ENCODE results near the gene RAPGEF6. TPM values are rescaled to one million over a fixed set of nuclear protein-coding genes. Genes with fewer than 3 reads are reported as not detected.

RAPGEF6 gene
- total RNA-seq, 2 donors from 2014 or later, result 15.5 to 43.0 TPM

DNA sequence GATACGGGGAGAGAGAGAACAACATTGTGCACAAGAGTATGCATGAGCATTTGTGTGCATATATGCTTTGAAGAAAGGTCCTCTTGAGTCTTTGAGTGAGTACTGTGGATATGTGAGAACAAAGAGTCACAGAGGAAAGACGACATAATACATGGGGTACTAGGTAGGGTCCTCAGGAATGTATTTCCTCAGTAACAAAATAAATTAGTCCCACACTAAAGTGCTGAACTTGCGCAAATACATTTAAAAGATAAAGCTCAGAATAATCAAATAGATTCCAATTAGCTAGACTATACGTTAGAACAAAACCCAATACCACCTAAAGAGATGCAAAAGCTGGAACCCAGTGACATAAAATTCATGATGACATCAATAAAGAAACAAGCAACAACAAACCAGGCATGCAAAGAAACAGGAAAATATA is 70.8 kb downstream of the RAPGEF6 start:
- H3K27me3 ChIP-seq (replicated peaks; ENCODE audit: insufficient read depth), result no peaks in the 10 kb centered on the region
- no peak overlapping the region for H3K27ac ChIP-seq
- no peak for DNase-seq (ENCODE audit: low spot score)
- H3K4me1 ChIP-seq (replicated peaks), result no peaks in the 10 kb centered on the region
- WGBS, result 80% methylated on average over 4 of the region's 4 CpGs
- TF ChIP-seq POLR2A (IDR thresholded peaks at IDR 0.05) (no peak), POLR2AphosphoS5 (IDR thresholded peaks at IDR 0.05) (no peak)
- TF ChIP-seq, protein P1, sequence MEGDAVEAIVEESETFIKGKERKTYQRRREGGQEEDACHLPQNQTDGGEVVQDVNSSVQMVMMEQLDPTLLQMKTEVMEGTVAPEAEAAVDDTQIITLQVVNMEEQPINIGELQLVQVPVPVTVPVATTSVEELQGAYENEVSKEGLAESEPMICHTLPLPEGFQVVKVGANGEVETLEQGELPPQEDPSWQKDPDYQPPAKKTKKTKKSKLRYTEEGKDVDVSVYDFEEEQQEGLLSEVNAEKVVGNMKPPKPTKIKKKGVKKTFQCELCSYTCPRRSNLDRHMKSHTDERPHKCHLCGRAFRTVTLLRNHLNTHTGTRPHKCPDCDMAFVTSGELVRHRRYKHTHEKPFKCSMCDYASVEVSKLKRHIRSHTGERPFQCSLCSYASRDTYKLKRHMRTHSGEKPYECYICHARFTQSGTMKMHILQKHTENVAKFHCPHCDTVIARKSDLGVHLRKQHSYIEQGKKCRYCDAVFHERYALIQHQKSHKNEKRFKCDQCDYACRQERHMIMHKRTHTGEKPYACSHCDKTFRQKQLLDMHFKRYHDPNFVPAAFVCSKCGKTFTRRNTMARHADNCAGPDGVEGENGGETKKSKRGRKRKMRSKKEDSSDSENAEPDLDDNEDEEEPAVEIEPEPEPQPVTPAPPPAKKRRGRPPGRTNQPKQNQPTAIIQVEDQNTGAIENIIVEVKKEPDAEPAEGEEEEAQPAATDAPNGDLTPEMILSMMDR (IDR thresholded peaks at IDR 0.05), result no peak
- H3K9me3 ChIP-seq, result no peaks in the 10 kb centered on the region
- H3K4me3 ChIP-seq, result no peak overlapping the region
- no peaks in the 10 kb centered on the region for H3K36me3 ChIP-seq
- intact Hi-C loops (cut with DNase I), result no loop called here

DNA sequence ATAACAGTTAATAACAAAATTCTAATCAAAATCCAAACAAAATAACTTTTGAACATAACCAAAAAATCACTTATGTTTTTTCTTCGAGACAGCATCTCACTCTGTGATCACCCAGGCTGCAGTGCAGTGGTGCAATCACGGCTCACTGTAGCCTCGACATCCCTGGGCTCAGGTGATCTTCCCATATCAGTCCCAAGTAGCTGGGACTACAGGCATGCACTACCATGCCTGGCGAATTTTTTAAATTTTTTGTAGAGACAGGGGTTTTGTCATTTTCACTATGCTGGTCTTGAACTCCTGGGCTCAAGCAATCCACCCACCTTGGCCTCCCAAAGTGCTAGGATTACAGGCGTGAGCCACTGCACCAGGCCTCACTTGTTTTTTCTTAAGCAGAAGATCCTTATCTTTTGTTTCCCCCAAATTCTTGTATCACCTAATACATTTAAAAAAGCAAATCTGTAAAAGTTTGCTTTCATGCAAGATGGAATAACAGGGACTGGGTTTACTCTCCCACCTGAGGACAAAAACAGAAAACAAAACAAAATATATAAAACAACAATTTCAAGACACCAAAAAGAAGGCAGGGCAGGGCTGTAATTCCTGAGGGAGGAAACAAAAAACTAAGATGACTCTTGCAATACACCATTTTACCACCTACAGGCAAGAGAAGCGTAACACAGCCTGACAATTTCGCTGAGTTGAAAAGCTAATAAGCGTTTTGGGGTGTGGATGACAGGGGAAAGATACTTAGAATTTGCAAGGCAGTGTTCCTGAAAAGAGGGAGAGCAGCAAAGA is 71.4 kb downstream of the RAPGEF6 start:
- H3K27me3 ChIP-seq (replicated peaks; ENCODE audit: insufficient read depth), result no peaks in the 10 kb centered on the region
- TF ChIP-seq POLR2A (IDR thresholded peaks at IDR 0.05) (no peak), POLR2AphosphoS5 (IDR thresholded peaks at IDR 0.05) (no peak)
- TF ChIP-seq, protein P1 (IDR thresholded peaks at IDR 0.05), result no peak
- no peaks in the 10 kb centered on the region for H3K9me3 ChIP-seq
- no peaks in the 10 kb centered on the region for H3K4me1 ChIP-seq (replicated peaks)
- H3K4me3 ChIP-seq, result no peak overlapping the region
- no peak for DNase-seq (ENCODE audit: low spot score)
- no peaks in the 10 kb centered on the region for H3K36me3 ChIP-seq
- WGBS, result 87% methylated on average over 8 of the region's 8 CpGs
- H3K27ac ChIP-seq, result no peak overlapping the region
- intact Hi-C loops (cut with DNase I), result no loop called here

DNA sequence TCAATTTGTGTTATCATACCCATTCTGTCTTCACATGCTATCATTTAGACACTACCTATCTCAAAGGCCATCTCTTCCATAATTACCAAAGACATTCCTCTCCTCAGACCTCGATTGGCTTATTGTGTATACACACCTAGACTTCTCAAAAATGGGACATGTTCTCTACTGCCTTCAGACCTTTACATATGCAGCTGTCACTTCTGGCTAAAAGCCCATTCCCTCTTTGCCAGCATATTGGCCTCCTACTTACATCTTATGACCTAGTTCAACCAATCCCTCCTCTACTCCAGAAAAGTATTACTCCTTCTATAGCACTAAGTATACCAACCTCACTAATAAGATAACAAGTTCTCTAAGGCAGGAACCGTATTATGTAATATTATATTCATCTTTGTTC is 84.4 kb downstream of the RAPGEF6 start:
- 67% methylated on average over 2 of the region's 2 CpGs for WGBS
- TF ChIP-seq, protein P1 (IDR thresholded peaks at IDR 0.05), result no peak
- TF ChIP-seq POLR2AphosphoS5 (IDR thresholded peaks at IDR 0.05) (no peak), POLR2A (IDR thresholded peaks at IDR 0.05) (no peak)
- H3K9me3 ChIP-seq, result no peaks in the 10 kb centered on the region
- H3K4me3 ChIP-seq, result no peak overlapping the region
- DNase-seq (ENCODE audit: low spot score), result no peak
- H3K27me3 ChIP-seq (replicated peaks; ENCODE audit: insufficient read depth), result no peaks in the 10 kb centered on the region
- no peak overlapping the region for H3K27ac ChIP-seq
- no peaks in the 10 kb centered on the region for H3K36me3 ChIP-seq
- no peaks in the 10 kb centered on the region for H3K4me1 ChIP-seq (replicated peaks)
- intact Hi-C loops (cut with DNase I), result no loop called here

DNA sequence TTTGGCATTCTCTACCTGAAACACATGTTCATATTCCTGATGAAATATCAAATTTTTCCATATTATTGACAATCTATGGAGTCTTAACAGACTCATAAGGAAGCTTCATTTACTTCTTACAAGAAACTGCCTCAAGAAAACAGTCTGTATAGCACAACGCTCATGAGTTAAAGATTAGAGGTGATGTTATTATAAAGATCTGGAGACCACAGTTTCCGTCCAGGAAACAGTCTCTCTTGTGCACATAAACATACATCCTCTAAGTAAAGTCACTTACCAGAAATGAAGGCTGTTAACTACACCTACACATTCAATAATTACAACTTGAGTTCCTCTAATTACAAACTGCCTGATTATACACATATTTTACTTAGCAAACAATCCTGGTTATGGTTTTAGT is 86.9 kb downstream of the RAPGEF6 start:
- Histone ChIP-seq H3K9me3 (no peaks in the 10 kb centered on the region), H3K36me3 (no peaks in the 10 kb centered on the region), H3K27me3 (replicated peaks; ENCODE audit: insufficient read depth) (no peaks in the 10 kb centered on the region), H3K27ac (no peak overlapping the region), H3K4me1 (replicated peaks) (no peaks in the 10 kb centered on the region), H3K4me3 (no peak overlapping the region)
- intact Hi-C loops (cut with DNase I), result no loop called here
- WGBS, result 86% methylated on average over 2 of the region's 2 CpGs
- no peak for DNase-seq (ENCODE audit: low spot score)
- TF ChIP-seq, protein P1 (IDR thresholded peaks at IDR 0.05), result no peak
- no peak for TF ChIP-seq POLR2A (IDR thresholded peaks at IDR 0.05)
- TF ChIP-seq POLR2AphosphoS5 (IDR thresholded peaks at IDR 0.05), result no peak

DNA sequence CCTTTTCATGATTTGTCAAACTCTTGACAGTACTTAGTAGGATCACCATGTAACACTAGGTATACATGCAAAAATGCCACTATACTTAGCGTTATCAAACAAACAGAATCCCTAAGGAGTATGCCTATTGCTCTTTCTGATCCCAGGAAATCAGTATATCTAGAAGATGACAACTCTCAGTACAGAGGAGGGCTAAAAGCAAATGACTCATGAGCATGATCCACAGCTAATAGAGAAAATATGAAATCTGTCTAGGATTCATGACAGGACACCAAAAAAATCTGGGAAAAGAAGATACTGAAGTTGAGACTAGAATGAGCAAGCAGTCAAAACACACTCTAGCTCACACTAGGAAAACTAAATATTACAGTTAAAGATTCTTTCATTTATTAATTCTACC is 89.2 kb downstream of the RAPGEF6 start:
- no peak overlapping the region for H3K27ac ChIP-seq
- WGBS, result 92% methylated on average over 1 of the region's 1 CpG
- no peaks in the 10 kb centered on the region for H3K36me3 ChIP-seq
- intact Hi-C loops (cut with DNase I), result no loop called here
- H3K27me3 ChIP-seq (replicated peaks; ENCODE audit: insufficient read depth), result no peaks in the 10 kb centered on the region
- TF ChIP-seq POLR2AphosphoS5 (IDR thresholded peaks at IDR 0.05) (no peak), POLR2A (IDR thresholded peaks at IDR 0.05) (no peak)
- no peak for DNase-seq (ENCODE audit: low spot score)
- H3K4me1 ChIP-seq (replicated peaks), result no peaks in the 10 kb centered on the region
- no peak overlapping the region for H3K4me3 ChIP-seq
- no peaks in the 10 kb centered on the region for H3K9me3 ChIP-seq
